GM21737 (cell line): Measurements from ENCODE around the gene CST6.

Experiments used
- ATAC-seq: cut with Tn5 transposase; IDR thresholded peaks from one replicate; pipeline ENCODE4 v1.9.1; 2021; ENCODE audit warnings: mild to moderate bottlenecking, moderate library complexity; ENCODE audit not compliant: unreplicated experiment

CST6 gene

DNA sequence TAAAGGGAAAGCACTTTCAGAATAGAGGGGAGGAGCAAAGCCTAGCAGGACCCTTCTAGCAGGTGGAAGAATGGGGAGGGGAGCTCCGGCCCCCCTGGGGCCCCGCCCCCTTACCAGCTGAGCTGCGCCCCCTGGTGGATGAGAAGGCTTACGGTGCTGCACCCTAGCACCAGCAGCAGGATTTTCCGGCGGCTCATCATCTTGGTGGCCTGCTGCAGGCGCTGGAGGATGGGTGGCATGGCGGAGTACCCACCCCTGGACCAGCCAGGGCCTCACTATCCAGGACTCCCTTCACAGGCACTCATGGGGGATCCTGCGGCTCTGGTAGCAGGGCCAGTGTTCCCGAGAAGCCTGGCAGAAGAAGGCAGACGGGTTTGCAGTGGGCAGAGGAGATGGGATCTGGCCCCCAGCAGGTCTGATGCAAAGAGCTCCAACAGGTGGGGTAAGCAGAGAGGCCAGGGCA, 33.4 kb downstream of the CST6 start:
- no peak for ATAC-seq

DNA sequence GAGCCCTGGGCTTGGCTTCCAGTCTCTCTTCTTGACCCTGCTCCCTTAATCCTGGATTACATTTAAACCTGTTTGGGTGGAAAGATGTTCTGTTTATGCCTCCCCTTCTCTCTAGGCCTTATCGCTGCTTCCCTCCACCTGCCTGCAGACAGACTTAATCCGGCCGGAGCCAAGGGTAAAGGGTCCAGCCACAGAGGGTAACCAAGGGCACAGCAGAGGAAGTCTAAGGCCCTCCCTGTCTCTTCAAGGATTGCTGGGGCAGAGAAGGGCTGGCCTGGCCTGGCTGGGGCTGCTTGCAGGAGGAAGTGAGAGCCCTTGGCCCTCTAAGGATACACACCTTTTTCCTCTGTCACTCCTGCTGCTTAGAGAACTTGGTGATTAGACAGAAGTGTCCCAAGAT, 35.1 kb downstream of the CST6 start:
- no peak for ATAC-seq

DNA sequence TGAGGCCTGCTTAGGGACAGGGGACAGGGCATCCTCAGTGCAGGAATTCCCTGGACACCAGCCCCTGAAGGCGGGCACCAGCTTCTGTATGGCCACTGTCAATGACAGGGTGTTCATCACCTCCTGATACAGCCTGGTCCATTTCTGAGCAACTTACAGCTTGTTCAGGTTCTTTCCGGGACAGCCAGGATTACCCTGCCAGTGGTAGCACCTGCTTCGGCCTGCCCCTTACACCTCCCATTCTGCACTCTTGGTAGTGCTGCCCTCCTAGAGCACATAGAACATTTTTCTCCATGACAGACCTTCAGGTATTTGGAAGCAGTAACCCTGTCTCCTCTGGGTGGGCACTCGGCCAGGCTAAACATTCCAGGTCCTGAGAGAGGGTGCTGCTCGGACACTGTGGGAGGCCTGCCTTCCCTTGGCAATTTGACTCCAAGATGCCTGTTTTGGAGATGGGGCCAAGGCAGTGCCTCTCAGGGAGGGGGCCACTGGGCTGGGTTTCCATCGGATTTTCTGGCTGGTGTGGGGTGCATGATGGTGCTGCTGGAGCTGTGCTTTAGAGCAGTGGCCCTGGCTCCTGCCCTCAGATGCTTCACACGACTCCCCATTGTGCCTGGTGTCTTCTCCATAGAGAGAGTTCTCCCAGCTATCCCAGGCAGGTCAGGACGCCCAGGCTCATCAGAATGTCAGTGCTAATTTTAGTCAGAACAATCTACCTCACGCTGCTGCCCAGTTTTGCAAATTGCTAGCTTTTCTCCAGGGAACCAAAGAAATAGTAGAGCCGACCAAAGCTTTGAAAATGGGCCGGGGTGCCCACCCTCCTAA, 35.9 kb downstream of the CST6 start:
- no peak for ATAC-seq

DNA sequence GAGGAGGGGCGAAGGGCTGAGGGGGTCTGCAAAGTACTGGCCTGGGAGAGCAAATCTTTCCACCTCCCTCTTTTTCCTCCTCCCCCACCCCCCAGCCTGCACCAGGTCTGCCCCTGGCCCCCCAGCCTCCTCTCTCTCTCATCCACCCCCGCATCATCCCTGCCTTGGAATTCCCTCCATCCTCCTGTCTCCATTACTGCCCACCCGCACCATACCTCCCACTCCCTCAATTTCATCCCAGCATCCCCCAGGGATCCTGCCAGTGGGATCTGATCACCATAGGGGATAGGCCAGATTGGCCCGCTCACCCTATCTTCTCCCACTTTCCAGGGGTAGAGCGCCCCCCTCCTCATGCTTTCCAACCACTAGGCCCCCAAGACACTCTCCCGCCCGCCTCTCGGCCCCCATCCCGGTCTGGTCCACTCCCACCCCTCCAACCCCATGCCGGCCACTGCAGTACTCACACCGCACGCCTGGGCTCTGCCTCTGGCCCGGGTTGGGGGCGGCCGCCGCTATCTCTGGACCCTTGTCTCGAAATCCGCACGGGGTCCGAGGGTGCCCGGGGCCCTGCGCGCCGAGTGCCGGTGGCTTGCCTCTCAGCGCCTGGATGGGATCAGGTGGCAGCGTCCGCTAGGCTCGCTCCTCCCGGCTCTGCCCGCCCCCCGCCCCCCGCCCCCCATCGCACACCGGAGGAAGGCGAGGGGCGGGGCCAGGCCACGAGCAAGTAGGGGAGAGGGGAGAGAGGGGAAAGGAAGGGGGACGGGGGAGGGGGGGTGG, 36.9 kb downstream of the CST6 start, which contains the start of gene GAL3ST3:
TSS of gene GAL3ST3 (minus strand) at position 615 of the 777 bp plus-strand sequence. CDS start 3,746 bp downstream, outside the sequence.
- no peak for ATAC-seq

DNA sequence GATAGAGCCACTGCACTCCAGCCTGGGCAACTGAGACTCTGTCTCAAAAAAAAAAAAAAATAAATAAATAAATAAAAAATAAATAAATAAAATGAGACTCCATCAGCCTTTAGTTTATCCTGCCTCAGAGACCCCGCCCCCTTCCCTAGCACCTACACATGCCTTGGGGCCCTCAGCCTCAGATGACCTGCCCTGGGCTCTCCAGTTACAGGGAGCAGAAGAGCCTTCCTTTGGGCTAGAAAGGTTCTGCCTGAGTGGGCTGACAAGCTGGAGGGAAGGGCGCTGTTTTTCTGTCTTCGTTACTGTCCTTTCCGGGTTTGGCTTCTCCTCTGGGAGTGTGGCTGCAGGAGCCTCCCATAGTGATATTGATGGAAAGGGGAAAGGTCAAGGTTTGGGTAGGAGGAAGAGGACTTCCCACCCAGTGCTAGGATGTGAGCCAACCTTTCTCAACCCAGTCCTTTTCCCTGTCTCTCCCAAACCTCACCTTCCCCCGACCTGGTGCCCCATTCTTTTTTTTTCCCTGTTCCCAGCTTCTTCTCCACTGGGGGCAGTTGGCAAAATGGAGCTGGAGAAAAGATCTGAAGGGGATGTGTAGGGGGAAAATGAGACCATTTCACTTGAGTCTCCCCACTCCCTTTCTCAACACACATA, 38.9 kb downstream of the CST6 start:
- no peak for ATAC-seq

DNA sequence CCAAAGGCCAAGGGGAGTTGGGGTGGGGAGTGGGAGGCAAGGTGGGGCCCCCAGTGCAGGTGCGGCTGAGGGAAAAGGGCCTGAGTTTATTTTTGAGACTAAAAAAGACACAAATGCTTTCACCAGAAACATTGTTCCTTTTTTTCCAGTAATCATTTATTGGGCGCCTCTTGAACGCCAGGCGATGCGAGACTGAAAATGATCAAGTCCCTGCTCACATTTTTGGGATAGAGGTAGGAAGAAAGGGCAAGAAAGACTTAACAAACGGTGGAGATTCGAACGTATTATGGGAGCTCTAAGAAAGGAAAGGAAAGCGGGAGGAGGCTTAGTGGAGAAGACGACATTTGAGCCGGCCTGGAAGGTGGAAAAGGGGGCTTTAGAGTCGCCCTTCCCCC, 39.6 kb downstream of the CST6 start:
- no peak for ATAC-seq

DNA sequence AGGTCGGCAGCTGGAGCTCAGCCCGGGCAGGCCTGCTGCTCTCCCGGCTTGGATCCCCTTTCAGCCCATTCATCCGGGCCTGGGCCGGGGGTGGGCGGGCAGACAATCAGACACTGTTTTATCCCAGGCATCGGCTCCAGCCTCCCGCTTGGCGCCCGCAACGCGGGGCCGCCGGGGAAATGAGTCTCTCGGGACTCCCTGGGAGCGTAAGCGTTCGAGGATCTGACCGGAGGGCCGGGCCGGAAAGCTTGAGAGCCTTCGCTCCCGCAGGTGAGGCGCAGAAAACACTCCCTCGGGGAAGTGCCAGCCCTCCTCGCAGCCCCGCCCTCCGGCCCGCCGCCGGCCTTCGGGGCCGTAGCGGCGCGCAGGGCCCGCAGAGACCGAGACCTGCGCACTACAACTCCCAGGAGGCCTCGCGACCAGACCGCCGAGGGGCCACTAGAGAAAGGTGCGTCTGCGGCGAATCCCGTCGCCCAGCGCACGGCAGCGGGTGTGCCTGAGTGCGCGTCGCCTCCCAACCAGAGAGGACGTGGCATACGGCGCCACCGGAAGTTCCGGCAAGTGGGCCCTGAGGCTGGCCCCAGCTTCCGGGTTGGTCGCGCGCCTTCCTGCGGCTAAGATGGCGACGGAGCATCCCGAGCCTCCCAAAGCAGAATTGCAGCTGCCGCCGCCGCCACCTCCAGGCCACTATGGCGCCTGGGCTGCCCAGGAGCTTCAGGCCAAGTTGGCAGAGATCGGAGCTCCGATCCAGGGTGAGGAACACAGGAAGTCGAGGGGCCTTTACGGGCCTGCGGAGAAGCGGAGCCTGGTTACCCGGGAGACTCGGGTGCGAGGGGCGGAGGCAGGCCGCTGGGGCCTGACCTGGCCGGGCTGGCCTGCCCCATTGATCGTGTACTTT, 40.2 kb downstream of the CST6 start, which contains the start of gene SF3B2:
TSS of gene SF3B2 (plus strand) at position 599 of the 898 bp plus-strand sequence. CDS start at position 620, 21 bp downstream.
- ATAC-seq, result peak; percentile 94

DNA sequence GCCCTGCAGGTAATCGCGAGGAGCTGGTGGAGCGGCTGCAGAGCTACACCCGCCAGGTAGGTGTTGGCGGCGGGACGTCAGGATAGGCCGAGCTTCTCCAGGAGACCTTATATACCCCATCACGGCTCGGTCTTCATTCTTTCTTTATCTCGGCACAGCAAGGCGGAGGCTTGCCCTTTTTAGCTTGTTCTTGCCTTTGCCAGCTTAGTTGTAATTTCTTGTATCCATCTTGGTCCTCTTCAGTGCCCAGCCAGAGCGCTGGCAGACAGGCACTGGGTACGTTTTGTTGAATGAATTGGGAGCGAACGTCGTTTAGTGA, 40.8 kb downstream of the CST6 start:
- no peak for ATAC-seq

DNA sequence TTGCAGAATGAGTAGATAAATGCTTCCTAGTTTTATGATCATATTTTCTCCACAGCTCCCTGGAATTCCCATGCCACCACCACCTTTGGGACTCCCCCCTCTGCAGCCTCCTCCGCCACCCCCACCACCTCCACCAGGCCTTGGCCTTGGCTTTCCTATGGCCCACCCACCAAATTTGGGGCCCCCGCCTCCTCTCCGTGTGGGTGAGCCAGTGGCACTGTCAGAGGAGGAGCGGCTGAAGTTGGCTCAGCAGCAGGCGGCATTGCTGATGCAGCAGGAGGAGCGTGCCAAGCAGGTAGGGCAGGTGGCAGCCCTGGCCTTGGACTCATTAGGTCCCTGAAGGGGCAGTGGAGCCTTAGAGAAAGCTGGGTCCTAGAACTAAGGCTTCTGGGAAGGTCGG, 43.2 kb downstream of the CST6 start:
- ATAC-seq, result no peak

DNA sequence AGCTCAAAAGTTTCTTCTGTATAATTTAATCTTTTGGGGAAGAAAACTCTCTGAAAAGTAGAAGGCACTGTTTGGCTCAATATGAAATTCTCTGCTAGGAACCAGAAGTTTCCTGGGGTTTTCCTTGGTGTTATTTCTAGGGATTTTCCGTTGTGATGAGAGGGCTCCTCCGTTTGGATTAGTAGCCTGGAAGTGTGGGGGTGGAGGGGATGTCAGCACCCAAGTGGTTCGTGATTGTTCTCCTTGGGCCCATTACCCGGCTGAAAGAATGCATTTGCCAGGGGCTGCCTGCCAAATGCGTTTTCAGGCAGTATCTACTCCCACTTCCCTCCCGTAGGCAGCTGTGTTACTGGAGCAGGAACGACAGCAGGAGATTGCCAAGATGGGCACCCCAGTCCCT, 44.7 kb downstream of the CST6 start:
- ATAC-seq, result no peak

DNA sequence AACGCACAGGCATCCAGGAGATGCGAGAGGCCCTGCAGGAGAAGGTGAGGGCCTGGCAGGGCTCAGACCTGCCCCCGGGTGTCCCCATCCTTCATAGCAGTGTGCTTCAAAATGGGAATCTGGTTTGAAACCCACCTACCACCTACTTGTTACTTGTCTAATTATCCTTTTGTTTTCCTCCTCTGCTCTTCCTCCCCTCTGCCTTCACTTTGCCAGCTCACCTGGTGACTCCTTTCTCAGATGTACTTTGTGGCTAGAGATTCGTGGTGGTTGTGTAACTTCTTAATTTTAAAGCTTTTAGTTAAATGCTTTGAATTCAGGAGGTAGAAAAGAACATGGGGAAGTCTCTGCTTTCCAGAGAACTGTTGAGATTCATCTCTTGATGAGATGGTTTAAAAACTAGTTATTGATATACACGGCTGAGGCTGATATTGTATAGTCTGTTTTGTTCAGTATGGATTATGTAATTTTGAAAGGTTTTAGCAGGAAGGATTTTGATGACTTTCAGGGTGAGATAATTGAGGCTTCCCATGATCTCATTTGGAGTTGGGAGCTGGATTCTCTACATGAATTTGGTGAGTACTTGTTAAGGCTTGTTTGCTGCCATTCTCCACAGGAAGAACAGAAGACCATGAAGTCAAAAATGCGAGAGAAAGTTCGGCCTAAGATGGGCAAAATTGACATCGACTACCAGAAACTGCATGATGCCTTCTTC, 48.3 kb downstream of the CST6 start:
- no peak for ATAC-seq

DNA sequence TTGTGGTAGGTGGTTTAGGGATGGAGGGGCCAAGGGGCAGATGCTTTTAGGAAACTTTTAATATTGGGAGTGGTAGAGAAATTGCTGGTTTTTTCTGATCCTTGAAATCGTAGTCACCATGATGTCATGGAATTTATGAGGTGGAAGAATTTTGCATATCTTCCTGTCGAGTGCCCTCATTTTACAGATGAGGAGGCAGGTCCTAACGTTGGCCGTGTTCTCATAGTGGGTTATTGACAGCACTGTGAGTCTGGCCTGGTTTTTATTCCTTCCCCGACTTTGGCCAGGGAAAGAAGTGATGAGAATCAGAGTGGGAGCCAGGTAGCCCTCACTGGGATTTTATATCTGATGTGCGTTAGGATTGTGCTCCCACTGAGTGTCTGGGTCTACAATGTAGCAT, 49.5 kb downstream of the CST6 start:
- ATAC-seq, result no peak

DNA sequence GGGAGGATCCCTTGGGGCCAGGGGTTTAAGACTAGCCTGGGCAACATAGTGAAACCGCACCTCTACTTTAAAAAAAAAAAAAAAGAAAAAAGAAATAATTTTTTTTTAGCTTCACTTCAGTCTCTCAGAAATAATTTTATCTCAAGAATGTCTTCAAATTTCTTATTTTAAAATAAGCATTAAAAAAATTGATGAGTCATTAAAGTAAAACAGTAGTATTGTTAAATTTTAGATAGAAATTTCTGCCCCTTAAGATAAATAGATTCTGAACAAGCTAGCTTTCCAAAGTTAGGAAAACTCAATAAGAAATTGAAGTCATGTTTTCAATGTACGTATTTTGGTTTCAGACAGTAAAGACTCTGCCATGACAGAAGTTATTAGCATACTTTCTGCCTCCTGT, 50.6 kb downstream of the CST6 start:
- ATAC-seq, result no peak
